WERI-Rb-1 (cell line): Measurements from ENCODE around the gene PIP4K2C.

Experiments
- DNase-seq: peaks from one replicate; pipeline ENCODE4 v3.0.0-alpha.2; 2020
- H3K27ac ChIP-seq: fragments of 250-450 bp; sonication (Bioruptor Pico); 2 replicates; pipeline ENCODE4 v1.5.1; 2020; ENCODE audit warnings: mild to moderate bottlenecking, moderate library complexity
- H3K27me3 ChIP-seq: fragments of 250-450 bp; sonication (Bioruptor Pico); 2 replicates; pipeline ENCODE4 v1.5.1; 2021; ENCODE audit warnings: mild to moderate bottlenecking, low read depth, moderate library complexity; ENCODE audit not compliant: insufficient read depth, severe bottlenecking
- H3K36me3 ChIP-seq: fragments of 250-450 bp; sonication (Bioruptor Pico); 2 replicates; pipeline ENCODE4 v1.5.1; 2020; ENCODE audit warnings: mild to moderate bottlenecking, moderate library complexity
- H3K4me3 ChIP-seq: 2 replicates; pipeline ENCODE4 v1.5.1; 2011; ENCODE audit warnings: low read depth, mild to moderate bottlenecking, control low read depth, low read length
- H3K9me3 ChIP-seq: fragments of 250-450 bp; sonication (Bioruptor Pico); 2 replicates; pipeline ENCODE4 v1.5.1; 2021; ENCODE audit warnings: mild to moderate bottlenecking, moderate library complexity; ENCODE audit not compliant: severe bottlenecking
- CTCF ChIP-seq: IDR thresholded peaks from 2 replicates; pipeline ENCODE4 v1.5.1; 2011; ENCODE audit warnings: low read depth, mild to moderate bottlenecking, control low read depth, inconsistent platforms, low read length

PIP4K2C gene

DNA sequence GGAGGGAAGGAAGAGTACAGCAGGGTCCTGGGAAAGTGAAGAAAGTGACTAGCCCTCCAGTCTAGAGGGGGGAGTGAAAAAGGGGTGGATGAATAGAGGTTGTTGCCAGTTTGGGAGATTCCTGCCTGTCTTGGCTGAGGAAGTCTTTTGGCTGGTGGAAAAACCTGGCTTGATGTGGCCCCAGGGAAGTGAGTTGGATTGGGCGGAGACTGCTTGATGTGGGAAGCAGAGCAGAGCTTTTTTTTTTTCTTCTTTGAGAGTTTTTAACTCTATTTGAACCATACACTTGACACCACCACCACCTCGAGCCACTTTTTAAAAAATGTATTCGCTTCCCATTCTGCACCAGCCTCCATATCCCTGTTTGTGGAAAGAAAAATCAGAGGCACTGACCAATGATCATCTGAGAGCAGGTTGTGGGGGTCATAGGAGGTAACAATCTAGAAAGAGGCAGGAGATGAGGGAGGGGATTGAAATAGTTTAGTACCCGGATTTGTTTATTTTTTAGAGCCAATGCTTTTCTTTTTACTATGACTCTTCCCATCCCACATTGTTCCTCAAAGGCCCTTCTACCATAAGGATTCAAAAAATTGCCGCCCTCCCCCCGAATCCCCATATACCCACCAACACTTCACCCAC is 12.9 kb downstream of the PIP4K2C start:
- peaks cover 31% of the 10 kb centered on the region for H3K36me3 ChIP-seq
- no peaks in the 10 kb centered on the region for H3K27me3 ChIP-seq
- no peak for TF ChIP-seq CTCF
- no peaks in the 10 kb centered on the region for H3K9me3 ChIP-seq
- H3K27ac ChIP-seq, result peak overlapping the region; percentile 77
- no peak for DNase-seq
- peak overlapping the region; percentile 74 for H3K4me3 ChIP-seq

- no peaks in the 10 kb centered on the region for H3K27me3 ChIP-seq
- peak within 1 kb of the TSS; percentile 77 for H3K27ac ChIP-seq
- peaks cover 36% of the 10 kb centered on the region for H3K36me3 ChIP-seq
- DNase-seq, result peak; percentile 72
- peak within 1 kb of the TSS; percentile 74 for H3K4me3 ChIP-seq
- TF ChIP-seq CTCF, result no peak
- no peaks in the 10 kb centered on the region for H3K9me3 ChIP-seq
These were observed 13.5 kb downstream of the PIP4K2C start, which contains the start of gene DTX3 for GRCh38 chr12:57604454-57604991. Gene DTX3 (plus strand): TSS chr12:57604824. CDS start chr12:57606518, 1,694 bp downstream.

DNA sequence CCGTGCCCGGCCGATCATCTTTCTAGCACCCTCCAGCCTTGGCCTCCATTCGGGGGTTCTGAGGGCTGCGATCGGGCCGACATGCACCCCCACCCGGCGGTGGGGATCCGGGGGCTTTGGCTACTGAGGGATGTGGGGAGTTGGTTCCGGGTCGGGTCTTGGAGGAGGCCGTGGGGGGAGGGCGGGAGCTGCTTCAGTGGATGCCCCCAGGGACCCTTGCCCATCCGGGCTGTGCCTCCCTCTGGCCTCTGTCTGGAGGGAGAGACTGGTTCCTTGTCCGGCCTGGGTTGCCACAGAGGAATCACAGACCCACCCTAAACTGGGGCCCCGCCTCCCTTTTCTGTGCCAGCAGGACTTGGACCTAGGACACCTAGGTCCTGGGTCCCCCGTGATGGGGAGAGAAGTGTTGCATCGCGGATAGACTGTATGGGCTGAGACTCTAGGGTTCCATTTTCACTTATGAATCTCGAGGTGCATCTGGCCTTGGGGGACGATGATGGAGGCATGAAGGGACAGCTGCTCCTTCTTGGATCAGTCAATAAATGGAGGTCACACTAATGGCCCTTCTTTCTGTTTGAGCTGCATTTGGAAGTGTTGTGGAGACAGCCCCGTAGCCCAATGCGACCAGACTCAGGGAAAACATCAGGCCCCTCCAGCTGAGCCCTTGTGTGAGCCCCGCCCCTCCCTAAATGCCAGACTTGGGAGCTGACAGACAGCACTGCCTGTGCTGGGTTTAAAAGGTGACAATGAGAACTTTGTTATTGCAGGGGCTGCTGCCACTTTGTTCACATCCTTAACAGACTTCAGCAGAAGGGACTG is 14.2 kb downstream of the PIP4K2C start:
- no peak for DNase-seq
- no peaks in the 10 kb centered on the region for H3K9me3 ChIP-seq
- H3K4me3 ChIP-seq, result peak overlapping the region; percentile 74
- H3K27ac ChIP-seq, result peak overlapping the region; percentile 49
- H3K27me3 ChIP-seq, result no peaks in the 10 kb centered on the region
- no peak for TF ChIP-seq CTCF
- H3K36me3 ChIP-seq, result peaks cover 34% of the 10 kb centered on the region

DNA sequence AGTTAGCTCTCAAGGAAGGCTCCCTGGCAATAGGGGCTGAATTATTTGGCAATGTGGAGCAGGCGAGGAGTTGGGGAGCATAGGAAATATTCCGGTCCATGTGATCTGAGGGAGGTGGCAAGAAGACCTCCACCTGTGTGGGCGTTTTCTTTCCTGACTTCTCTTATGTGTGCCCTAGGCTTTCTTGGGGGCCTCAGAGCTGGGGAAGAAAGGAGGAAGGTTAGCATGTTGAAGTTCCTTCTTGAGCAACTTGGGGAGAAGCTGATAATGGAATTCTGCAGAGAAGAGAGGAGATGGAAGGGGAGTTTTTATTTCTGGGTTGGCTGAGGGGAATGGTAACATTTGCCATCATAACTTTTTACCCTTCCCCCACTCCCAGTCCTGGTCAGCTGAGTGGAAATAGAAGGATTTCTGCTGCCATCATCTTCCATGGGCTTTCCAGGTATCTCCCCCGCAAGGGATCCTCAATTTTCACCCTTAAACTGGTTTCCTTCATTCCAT is 14.9 kb downstream of the PIP4K2C start:
- Histone ChIP-seq H3K4me3 (no peak overlapping the region), H3K27me3 (no peaks in the 10 kb centered on the region), H3K27ac (no peak overlapping the region; the same call in 1 of the 2 replicates), H3K36me3 (peaks cover 27% of the 10 kb centered on the region), H3K9me3 (no peaks in the 10 kb centered on the region)
- DNase-seq, result no peak
- no peak for TF ChIP-seq CTCF

GRCh38 chr12:57606399-57606798 is 15.4 kb downstream of the PIP4K2C start:
- peaks cover 24% of the 10 kb centered on the region for H3K36me3 ChIP-seq
- no peaks in the 10 kb centered on the region for H3K9me3 ChIP-seq
- DNase-seq, result no peak
- no peak for TF ChIP-seq CTCF
- H3K27ac ChIP-seq, result no peak overlapping the region; the same call in 1 of the 2 replicates
- H3K4me3 ChIP-seq, result no peak overlapping the region
- H3K27me3 ChIP-seq, result no peaks in the 10 kb centered on the region
